GM21576 (cell line): ENCODE data around the gene GAMT.

Experiments
- ATAC-seq: cut with Tn5 transposase; IDR thresholded peaks from one replicate; pipeline ENCODE4 v1.9.1; 2021; ENCODE audit warnings: mild to moderate bottlenecking, moderate library complexity; ENCODE audit not compliant: unreplicated experiment

GAMT gene

DNA sequence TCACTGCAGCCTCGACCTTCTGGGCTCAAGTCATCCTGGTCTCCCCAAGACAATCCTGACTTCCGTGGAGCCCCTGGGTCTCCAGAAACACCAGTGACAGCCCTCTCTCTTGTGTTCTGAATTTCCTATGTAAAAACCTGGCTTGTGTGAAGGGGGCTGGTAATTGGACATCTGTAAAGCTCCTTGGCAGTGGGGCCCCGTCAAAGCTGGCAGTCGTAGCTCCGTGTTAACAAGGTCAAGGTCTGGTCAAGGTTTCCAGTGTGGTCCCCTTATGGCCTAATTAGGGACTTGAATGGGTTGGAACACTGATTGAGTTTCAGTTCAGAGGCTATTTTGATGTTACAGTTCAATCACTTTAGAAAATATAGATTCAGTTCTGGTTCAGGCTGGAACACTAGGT lies 50.5 kb downstream of the GAMT start:
- ATAC-seq = no peak

DNA sequence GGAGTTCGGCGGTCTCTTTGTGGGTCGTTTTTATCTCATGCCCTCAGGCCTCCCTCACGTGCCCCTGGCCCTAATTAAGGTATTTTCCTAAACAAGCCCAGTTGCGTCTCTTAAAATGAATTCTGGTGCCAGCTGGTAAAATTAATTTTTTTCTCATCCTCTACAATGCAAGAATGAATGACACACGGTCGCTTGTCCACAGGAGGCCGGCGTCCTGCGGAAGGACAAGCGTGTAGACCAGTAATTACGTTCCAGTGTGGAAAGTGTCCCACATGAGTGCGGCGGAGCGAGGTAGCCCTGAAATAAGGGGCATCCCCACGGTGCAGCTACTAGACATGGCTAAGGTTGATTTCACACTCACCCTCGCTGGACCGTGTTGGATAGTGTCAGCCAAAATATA lies 52.1 kb downstream of the GAMT start:
- ATAC-seq = no peak
